NCI-H1105 treated with DMSO at 0.1 percent for 48 hours (cell line): ENCODE measurements around the gene DOCK7.

Experiments
- DNase-seq: peaks from one replicate; lab custom pipeline; 2025; lab: John Stamatoyannopoulos, UW

Gene DOCK7

DNA sequence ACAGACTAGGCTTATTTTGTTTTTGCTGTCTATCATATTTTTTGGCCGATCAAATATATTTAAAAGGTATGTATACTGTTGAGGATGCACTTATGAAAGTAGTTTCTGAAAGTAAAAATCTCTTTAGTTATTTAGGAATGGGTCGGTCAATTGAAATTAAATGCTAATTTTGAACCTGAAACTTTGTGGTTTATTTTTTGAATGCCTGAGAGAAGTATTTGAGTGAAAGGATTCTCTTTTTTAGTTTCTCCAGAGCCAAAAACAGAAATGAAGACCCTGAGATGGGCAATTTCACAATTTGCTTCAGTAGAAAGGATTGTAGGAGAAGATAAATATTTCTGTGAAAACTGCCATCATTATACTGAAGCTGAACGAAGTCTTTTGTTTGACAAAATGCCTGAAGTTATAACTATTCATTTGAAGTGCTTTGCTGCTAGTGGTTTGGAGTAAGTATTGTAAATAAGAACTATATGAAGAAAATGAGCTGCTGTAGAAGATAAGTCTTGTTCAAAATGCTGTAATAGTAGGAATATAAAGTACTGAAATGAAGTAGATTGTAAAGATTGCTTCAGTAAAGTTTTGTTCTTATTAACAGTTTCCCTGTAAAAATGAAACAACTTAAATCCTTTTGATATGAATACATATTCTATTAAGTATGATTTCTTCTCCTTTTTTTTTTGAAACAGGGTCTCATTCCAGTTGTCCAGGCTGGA lies 239.8 kb downstream of the DOCK7 start:
- no peak for DNase-seq

DNA sequence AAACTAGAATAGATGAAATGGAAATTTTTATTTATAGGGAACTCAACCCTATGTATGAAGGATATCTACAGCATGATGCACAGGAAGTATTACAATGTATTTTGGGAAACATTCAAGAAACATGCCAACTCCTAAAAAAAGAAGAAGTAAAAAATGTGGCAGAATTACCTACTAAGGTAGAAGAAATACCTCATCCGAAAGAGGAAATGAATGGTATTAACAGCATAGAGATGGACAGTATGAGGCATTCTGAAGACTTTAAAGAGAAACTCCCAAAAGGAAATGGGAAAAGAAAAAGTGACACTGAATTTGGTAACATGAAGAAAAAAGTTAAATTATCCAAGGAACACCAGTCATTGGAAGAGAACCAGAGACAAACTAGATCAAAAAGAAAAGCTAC lies 243.5 kb downstream of the DOCK7 start:
- DNase-seq, result no peak

DNA sequence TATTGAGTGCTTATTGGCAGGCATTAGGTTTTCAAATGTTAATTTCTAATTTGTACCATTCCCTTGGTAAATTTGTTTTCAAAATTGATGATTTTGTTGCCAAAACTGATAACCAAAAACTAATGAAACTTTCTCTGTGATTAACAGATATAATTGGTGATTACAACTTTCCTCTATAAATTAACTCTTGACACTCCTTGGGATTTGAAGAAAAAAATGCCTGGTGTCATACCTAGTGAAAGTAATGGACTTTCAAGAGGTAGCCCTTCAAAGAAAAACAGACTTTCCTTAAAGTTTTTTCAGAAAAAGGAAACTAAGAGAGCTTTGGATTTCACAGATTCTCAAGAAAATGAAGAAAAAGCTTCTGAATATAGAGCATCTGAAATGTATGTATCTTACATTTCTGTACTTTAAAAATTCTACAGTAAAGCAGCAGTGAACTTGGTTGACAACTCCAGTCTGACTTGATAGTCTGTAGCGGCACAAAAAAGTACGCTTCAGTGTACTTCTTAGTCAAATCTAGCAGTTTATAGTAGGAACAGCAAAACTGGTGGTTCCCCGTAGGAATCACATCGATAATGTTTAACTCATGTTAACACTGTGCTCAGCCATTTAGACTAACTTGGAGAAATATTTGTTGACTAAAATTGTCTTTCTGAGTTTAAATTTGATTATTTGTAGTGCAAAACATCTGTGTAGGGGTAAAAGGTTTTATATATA lies 248.4 kb downstream of the DOCK7 start:
- DNase-seq, result no peak

DNA sequence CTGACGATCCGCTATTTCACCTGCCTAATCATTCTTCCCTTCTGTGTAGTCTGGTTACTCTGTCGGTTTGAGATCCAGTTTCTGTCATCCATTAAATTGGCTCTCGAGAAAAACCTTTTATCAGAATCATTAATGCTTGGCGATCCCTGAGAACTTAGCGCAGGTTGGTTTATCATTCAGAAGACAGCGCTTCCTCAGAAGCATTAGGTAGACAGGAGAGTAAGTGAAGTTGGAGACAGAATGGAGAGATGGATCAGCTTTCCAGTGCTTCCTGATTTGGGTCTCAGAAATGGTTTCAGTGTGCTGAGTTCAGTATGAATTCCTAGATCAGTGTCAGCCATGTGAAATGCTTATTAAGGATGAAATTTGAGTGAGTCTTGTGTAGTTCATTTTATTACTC lies 250.0 kb downstream of the DOCK7 start:
- DNase-seq, result peak; percentile 22

DNA sequence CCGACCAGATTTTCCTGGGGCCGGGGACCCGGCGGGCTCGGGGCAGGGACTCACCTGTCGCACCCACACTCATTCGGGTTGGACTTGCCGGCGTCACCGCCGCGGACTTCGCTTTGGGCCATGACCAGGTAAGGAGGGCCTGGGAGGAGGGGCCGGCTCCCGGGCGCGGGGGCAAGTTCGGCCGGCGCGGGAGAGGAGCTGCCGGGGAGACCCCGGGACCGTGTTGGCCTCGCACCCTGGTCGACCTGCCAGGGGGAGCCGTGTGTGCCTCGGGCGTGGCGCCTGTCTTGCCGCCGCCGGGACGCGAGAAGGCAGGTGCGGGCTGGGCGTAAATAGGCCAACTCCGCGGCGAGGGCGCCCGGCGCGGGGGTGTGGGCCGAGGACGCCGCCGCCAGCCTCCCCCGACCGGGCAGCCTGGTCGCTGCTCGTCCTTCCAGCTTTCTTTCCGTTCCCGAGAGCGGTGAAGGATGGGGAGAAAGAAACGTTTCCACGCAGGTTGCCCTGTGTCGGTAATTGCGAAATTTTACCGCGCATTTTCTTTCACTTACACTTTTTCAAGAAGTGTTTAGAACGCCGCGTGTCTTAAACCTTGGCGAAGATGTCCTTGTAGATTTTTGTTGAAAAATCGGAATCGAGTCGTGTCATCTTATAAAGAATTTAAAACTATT lies 250.8 kb downstream of the DOCK7 start:
- DNase-seq, result peak; percentile 50

DNA sequence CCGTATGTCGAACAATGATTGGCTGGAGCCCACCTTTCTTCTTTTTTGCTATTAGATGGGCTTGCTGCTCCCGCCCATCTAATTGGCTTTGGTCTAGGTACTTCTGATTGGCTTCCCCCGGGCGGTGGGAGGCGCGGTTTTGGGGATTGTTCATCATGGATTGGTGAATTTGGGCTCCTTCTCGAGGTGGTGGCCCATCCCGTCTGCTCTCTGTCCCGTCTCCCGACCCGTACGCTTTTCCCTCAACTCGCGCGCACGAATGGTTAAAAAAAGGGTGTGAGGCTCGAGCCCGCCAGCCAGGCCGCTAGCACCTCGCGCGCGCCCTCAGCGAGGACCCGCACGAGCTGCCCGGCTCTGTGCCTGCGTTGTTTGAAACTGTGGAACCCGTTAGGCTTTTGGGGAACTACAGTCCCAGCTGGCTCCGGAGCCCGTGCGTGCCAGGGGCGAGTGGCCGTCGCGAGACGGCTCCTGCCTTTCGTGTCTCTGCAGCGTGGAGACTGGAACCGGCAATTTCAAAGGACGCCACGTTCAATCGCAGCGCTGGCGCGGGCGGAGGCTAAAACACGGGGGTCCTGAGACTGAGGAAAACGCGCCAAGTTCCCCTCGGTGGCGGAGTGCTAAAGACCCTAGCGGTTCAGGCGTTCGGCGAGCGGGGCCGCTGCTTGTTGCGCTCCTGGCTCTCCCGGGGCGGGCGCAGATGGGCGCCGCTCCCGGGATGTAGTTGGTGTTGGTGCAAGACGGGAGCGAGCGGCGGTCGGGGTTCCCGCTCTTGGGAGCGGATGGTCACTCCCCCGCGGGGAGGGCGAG lies 251.5 kb downstream of the DOCK7 start, which contains the start of gene USP1:
Gene USP1 (plus strand): TSS at position 584 of the 807 bp plus-strand sequence. CDS start 2,819 bp downstream, outside the sequence.
- DNase-seq, result peak; percentile 100

DNA sequence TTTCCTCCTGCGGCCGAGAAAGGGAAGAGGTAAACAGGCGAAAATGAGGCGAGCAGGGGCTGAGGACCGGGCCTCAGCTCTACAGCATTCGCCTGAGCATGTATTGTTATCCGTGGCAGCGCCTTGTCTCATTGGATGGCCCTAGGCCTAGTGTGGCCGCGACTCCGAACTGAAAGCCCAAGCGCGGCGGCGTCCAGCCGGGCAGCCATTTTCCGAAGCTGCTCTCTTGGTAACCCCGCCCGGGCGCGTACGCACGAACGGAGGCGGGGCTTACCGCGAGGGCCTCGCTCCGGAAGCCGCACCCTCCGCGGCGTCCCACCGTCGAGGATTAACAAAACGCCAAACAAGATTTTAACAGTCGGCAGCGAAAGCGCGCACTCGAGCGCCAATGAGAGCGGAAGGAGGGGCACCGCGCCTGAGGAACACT lies 252.1 kb downstream of the DOCK7 start:
- no peak for DNase-seq

DNA sequence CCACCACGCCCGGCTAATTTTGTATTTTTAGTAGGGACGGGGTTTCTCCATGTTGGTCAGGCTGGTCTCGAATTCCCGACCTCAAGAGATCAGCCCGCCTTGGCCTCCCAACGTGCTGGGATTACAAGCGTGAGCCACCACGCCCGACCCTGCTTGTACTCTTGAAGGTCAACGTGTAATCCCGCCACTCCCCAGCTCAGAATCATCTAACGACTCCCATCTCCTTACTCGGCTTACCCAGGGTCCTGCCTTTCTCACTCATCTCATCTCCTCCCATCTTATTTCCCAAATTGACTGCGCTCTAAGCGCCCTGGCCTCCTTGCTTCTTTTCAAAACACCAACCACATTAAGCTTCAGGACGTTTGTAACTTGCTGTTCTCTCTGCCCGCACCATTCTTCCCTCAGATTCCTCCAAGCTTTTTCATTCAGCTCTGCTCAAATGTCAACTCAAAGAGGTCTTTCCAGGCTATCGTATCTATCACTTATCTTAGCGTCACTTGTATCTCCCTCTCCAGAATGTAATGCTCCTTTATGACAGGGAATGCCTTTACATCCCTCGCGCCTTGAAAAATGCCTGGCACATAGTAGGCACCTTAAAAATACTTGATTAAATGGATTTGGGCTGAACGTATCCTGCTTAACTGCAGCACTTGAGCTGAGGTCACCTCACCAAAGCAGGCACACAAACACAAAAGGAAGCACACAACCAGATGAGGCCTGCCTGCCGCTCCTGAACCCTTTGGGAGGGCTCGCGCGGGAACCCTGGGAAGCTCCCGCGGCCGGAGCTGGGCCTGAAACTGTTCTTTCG lies 252.8 kb downstream of the DOCK7 start:
- DNase-seq, result no peak

DNA sequence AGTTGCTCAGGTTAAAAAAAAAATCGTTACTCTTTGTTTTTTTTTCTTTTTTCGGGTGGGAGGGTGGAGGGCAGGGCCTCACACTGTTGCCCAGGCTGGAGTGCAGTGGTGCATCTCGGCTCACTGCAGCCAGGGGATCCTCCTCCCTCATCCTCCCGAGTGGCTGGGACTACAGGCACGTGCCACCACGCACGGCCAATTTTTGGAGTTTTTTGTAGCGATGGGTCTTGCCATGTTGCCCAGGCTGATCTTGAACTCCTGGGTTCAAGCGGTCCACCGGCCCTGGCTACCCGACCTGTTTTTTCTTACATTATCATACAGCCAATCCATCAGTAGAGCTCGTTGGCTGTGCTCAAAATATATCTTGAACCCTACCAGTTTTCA lies 253.6 kb downstream of the DOCK7 start:
- no peak for DNase-seq

DNA sequence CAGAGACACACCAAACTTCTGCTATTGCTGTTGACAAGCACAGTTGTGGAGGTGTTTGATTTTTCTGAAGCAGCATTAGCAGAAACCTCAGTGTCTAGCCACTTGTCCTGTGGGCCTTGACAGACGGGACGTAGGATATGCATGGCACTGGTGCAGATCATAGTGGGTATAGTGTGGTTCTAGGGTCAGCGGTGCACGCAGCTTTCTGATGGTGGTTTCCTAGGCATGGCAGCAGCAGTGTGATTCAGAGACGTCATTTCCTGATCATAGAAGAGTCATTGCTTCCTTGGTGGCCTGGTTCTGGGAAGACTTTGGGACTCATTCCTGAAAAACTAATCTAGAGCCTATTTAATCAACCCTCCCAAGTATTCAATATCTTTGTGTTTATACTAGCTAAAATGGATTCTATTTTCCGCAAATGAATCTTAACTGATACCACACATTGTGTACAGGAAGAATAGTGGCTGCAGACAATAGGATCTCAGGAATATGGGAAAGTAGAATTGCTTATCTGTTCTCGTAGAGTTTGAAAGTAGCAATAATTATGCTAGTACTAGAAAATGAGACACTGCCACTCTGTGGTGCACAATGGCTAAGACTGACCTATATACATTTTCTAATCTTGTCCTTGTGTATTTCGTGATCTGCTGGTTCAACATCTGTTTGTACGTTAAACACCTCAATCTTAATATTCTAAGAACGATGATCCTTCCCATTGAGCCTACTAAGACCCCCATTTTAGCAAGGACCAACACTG lies 254.1 kb downstream of the DOCK7 start:
- DNase-seq, result no peak

DNA sequence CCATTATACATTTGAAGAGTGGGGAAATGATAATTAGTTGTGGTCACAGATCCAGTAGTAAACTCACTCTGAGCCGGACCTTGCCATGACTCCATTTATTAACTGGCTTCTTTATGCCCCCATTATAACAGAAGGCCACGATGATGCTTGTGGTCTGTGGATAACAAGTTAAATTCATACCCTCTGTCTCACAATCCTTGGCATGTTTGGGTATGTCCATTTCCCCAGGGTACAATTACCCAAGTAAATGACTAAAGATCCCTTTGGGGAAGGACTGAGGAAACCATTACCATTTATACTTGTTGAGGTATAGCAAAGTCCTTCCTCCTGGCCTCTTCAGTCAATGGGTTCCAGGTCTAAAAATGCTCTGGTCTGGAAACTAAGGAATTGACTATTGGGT lies 258.6 kb downstream of the DOCK7 start:
- no peak for DNase-seq

DNA sequence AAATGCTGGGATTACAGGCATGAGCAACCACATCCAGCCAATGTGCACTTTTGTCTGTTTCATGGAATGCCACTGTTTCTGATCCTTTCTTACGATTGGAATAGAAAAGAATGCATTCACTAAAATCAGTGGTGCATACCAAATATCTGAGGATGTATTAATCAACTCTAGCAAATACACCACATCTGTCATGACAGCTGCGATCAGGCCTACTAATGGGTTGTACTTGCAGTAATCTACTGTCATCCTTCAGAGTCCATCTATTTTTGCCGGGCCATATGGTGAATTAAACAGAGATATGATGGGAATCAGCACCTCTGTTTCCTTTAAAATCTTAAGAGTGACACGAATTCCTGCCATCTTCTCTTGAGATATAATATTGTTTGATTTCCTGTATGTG lies 259.8 kb downstream of the DOCK7 start:
- no peak for DNase-seq

DNA sequence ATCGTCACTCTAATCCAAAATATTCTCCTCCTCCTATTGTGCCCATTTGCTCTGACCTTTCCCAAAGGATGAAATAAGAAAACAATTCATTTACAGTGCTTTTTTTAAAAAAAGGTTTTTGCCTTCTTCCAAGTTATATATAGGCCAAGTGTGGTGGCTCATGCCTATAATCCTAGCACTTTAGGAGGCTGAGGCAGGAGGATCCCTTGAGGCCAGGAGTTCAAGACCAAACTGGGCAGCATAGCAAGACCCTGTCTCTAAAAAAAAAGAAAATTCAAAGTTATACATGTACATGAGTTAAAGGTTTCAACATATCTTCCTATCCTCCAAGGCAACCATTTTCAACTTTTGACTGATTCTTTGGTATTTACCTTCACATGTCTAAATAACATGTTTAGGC lies 261.4 kb downstream of the DOCK7 start:
- DNase-seq, result no peak

DNA sequence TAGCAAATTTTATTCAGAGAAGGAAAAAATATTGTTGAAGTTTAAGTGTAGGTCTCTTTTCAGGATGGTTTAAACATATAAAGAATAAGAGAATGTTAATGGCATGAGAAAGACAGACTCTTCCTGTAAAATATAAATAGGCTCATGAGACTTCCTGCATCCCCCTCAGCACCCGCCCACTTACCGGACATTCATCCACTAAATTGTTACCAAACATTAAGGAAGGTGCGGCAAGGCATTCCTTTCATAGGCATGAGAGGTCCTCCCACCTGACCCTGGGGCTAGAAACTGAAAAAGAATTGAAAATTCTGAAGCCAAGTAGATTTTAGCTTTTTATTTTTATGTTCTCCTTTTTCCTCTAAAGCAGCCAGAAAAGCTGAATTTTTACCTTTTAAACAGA lies 261.9 kb downstream of the DOCK7 start:
- no peak for DNase-seq

DNA sequence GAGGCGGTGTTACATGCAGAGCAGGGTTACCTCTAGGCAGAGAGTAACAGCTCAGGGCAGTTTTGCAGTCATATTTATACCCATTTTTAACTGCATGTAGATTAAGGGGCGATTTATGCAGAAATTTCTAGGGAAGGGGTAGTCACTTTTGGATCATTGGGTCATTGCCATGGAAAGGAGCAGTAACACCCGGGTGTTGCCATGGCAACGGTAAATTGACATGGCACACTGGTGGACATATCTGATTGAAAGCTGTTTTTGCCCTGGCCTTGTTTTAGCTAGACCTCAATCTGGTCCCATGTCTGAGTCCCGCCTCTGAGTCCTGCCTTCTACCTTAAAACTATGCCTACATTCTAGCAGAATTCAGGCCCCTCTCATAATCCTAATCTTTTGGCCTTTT lies 263.1 kb downstream of the DOCK7 start:
- DNase-seq, result no peak

DNA sequence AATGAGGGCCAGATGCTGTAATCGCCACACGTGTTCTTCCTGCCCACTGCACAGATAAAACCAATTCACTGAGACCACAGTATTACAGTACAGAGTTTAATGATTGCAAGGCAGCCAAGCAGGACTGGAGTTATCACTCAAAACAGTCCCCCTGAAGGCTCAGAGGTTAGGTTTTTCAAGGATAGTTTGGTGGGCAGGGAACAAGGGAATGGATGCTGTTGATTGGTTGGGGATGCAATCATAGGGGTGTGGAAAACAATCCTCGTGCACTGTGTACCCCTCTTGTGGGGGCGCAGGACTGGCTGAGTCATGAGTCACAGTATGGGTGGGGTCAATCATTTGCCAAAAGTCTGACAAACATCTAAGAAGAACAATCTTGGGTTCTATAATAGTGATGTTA lies 263.8 kb downstream of the DOCK7 start:
- no peak for DNase-seq

DNA sequence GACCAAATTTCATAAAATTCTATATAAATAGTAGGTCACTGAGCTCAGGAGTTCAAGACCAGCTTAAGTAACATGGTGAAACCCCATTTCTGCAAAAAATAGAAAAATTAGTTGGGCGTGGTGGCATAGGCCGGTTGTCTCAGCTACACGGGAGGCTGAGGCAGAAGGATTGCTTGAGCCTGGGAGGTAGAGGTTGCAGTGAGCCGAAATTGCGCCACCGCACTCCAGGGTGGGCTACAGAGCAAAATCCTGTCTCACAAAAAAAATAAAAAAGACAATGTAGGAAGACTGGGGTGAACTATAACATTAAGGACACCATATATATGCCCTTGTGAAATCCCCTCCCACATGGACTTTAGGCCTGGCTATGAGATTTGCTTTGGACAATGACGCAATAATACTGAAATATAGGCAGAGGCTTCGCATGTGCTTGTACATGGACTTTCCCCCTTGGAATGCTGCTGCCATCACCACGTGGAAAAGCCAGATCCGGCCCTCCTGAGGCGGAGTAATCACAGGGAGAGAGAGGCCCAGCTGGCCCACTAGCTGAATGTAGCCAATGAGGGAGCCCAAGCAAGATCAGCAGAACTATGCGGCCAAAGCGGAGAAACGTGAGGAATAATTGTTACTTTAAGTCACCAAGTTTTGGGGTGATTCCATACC lies 264.5 kb downstream of the DOCK7 start:
- no peak for DNase-seq

DNA sequence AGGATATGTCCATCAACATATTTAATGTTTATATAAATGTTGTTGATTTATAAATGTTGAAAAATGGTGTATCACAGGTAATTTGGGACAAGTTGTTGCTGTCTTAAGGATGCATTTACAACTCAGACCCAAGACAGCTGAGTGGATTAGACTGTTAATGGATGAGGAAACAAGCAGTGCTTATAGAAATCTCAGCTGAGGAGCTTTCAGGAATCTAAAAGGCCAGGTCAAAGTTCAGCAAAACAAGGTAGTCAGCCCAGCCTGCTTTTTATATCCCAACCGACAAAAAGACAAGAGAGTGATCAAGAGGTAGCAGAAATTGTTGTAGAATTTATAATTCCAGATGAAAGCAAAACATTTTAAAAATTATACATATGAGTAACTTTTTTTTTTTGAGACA lies 268.0 kb downstream of the DOCK7 start:
- no peak for DNase-seq

DNA sequence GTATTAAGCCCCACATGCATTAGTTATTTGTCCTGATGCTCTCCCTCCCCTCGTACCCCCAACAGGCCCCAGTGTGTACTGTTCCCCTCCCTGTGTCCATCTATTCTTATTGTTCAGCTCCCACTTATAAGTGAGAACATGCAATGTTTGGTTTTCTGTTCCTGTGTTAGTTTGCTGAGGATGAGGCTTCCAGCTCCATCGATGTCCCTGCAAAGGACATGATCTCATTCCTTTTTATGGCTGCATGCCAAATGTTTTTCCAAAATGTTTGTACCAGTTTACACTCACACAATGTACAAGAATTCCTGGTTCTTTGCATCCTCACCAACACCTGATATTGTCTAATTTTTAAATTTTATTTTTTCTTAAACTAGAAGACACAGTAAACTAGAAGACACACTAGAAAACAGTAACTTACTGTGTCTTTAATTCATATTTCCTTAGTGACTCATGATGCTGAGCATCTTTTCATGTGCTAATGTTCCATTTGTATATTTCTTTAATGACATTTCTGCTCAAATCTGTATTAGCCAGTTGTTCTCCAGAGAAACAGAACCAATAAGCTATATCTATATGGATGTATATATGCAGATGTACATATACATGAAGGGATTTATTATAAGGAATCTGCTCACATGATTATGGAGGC lies 270.7 kb downstream of the DOCK7 start:
- DNase-seq, result no peak

DNA sequence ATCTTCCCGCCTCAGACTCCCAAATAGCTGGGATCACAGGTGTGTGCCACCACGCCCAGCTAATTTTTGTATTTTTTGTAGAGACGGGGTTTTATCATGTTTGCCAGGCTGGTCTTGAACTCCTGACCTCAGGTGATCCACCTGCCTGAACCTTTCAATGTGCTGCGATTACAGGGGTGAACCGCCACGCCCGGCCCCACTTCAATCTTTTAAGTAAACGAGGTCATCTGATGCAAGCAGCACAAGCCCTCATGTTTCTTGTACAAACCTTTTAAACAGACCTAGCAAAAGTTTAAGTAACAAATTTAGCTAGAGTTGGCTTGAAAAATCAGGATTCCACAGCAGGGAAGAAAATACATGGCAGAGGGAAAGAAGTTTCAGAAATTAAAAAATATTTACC lies 272.5 kb downstream of the DOCK7 start:
- no peak for DNase-seq
